ENCODE measurements around the gene CCNT2.

Gene CCNT2

DNA sequence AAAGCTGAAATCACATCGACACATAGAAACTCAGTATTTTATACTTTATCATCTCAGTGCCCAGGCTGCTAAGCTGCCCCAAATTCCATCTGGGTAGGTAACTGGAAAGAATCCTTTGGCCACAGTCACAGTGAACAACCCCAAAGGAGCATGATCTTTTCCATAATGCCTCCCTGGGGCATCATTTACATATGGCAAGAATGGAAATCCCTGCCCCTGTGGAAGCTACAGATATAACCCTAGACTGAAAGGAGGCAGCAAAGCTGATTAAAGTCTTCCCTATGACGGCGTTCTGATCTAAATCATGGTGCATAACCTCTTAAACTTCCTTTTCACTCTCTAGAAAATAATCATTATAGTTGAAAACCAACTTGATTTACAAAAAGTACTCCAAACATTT, 87.1 kb downstream of the CCNT2 start (continued):
- TF ChIP-seq, protein P1, sequence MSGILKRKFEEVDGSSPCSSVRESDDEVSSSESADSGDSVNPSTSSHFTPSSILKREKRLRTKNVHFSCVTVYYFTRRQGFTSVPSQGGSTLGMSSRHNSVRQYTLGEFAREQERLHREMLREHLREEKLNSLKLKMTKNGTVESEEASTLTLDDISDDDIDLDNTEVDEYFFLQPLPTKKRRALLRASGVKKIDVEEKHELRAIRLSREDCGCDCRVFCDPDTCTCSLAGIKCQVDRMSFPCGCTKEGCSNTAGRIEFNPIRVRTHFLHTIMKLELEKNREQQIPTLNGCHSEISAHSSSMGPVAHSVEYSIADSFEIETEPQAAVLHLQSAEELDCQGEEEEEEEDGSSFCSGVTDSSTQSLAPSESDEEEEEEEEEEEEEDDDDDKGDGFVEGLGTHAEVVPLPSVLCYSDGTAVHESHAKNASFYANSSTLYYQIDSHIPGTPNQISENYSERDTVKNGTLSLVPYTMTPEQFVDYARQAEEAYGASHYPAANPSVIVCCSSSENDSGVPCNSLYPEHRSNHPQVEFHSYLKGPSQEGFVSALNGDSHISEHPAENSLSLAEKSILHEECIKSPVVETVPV (CRISPR knock-in tag; IDR thresholded peaks at IDR 0.05), result no peak
- TF ChIP-seq ZFP30 (CRISPR knock-in tag; IDR thresholded peaks at IDR 0.05) (no peak), TOX (CRISPR knock-in tag; IDR thresholded peaks at IDR 0.05; ENCODE audit: borderline replicate concordance) (no peak)
- TF ChIP-seq, protein P2, sequence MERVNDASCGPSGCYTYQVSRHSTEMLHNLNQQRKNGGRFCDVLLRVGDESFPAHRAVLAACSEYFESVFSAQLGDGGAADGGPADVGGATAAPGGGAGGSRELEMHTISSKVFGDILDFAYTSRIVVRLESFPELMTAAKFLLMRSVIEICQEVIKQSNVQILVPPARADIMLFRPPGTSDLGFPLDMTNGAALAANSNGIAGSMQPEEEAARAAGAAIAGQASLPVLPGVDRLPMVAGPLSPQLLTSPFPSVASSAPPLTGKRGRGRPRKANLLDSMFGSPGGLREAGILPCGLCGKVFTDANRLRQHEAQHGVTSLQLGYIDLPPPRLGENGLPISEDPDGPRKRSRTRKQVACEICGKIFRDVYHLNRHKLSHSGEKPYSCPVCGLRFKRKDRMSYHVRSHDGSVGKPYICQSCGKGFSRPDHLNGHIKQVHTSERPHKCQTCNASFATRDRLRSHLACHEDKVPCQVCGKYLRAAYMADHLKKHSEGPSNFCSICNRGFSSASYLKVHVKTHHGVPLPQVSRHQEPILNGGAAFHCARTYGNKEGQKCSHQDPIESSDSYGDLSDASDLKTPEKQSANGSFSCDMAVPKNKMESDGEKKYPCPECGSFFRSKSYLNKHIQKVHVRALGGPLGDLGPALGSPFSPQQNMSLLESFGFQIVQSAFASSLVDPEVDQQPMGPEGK (CRISPR knock-in tag; IDR thresholded peaks at IDR 0.05; ENCODE audit: borderline replicate concordance), result no peak
